A549 (cell line): ENCODE measurements around the gene ERGIC1.

ENCODE experiments used
- CTCF ChIP-seq: fragments of >200 bp; sonication (Bioruptor Twin); formaldehyde crosslinking; IDR thresholded peaks from 3 replicates; pipeline ENCODE4 v1.5.1; 2016
- EP300 ChIP-seq, 2 experiments: fragments of >200 bp; sonication (Bioruptor Twin); formaldehyde crosslinking; IDR thresholded peaks; 2 replicates in 1 of 2; 3 replicates in 1 of 2; pipeline ENCODE4 v1.6.1; 2016 to 2017
- MAFK ChIP-seq: fragments of 450-650 bp; IDR thresholded peaks from 2 replicates; pipeline ENCODE4 v1.6.1; 2014; ENCODE audit not compliant: partially characterized antibody
- POLR2A ChIP-seq: IDR thresholded peaks from 2 replicates; pipeline ENCODE4 v1.6.1; 2012; ENCODE audit warnings: mild to moderate bottlenecking, low read length

- no peak for TF ChIP-seq CTCF
- no peak for TF ChIP-seq MAFK
- no peak for TF ChIP-seq POLR2A
- no peak for TF ChIP-seq EP300 (IDR thresholded peaks at IDR 0.05)
Observed at GRCh38 chr5:172818081-172818480, 16.0 kb upstream of the ERGIC1 start.
